WTC11 (cell line): ENCODE results near the gene IFT88.

Source experiments
- ATF6 ChIP-seq: sonication (generic); formaldehyde crosslinking; IDR thresholded peaks from 2 replicates; pipeline ENCODE4 v1.8.1; 2023; ENCODE audit warnings: mild to moderate bottlenecking, missing genetic modification reagents
- CREB1 ChIP-seq: sonication (generic); formaldehyde crosslinking; IDR thresholded peaks from 2 replicates; pipeline ENCODE4 v1.8.0; 2023; ENCODE audit warnings: mild to moderate bottlenecking, missing genetic modification reagents
- CTCF ChIP-seq: fragments of 200-600 bp; IDR thresholded peaks from 2 replicates; pipeline ENCODE4 v1.8.0; 2022; ENCODE audit warnings: antibody characterized with exemption
- MXD4 ChIP-seq: fragments of 250-450 bp; sonication (Bioruptor Pico); IDR thresholded peaks from 2 replicates; pipeline ENCODE4 v1.8.0; 2021; ENCODE audit warnings: mild to moderate bottlenecking, moderate library complexity, borderline replicate concordance
- NR3C1 ChIP-seq: sonication (generic); formaldehyde crosslinking; conservative IDR thresholded peaks from 2 replicates; pipeline ENCODE4 v1.8.1; 2023; ENCODE audit warnings: low read depth, mild to moderate bottlenecking, missing genetic modification reagents
- USF2 ChIP-seq: sonication (generic); formaldehyde crosslinking; IDR thresholded peaks from 2 replicates; pipeline ENCODE4 v1.8.1; 2023; ENCODE audit warnings: mild to moderate bottlenecking, missing genetic modification reagents, moderate library complexity
- ZNF281 ChIP-seq: sonication (generic); formaldehyde crosslinking; IDR thresholded peaks from 2 replicates; pipeline ENCODE4 v1.8.0; 2023; ENCODE audit warnings: mild to moderate bottlenecking, missing genetic modification reagents

GRCh38 chr13:20702915-20703779, 136.2 kb downstream of the IFT88 start, which contains the start of gene IL17D:
- no peak for TF ChIP-seq MXD4 (CRISPR knock-in tag)
- no peak for TF ChIP-seq CTCF
- no peak for TF ChIP-seq USF2 (CRISPR knock-in tag)
- no peak for TF ChIP-seq NR3C1
- TF ChIP-seq ZNF281 = no peak
- TF ChIP-seq CREB1 (CRISPR knock-in tag) = no peak
- TF ChIP-seq ATF6 (CRISPR knock-in tag) = no peak
